GM12873 (cell line): ENCODE results near the gene LMF2.

Experiments
- CTCF ChIP-seq: IDR thresholded peaks from 2 replicates; pipeline ENCODE4 v1.5.1; 2012; ENCODE audit warnings: low read depth, mild to moderate bottlenecking, moderate library complexity, low read length, control low read depth; ENCODE audit not compliant: insufficient read depth; ENCODE audit errors: missing control alignments

LMF2 gene

GRCh38 chr22:50506611-50507420 lies 686 bp downstream of the LMF2 start:
- TF ChIP-seq CTCF: no peak

- no peak for TF ChIP-seq CTCF
Measured at GRCh38 chr22:50505776-50506610, 1.5 kb downstream of the LMF2 start.

GRCh38 chr22:50505276-50505775 lies 2.2 kb downstream of the LMF2 start:
- TF ChIP-seq CTCF: no peak

GRCh38 chr22:50504369-50505211 lies 2.9 kb downstream of the LMF2 start:
- no peak for TF ChIP-seq CTCF

- peak; percentile 13 for TF ChIP-seq CTCF
Measured at GRCh38 chr22:50503475-50504145, 3.9 kb downstream of the LMF2 start.

GRCh38 chr22:50502628-50503474 lies 4.7 kb downstream of the LMF2 start:
- TF ChIP-seq CTCF: no peak
